ENCODE measurements around the gene KIAA1586. TPM values are rescaled to one million over a fixed set of nuclear protein-coding genes. Genes with fewer than 3 reads are reported as not detected.

Gene KIAA1586
- total and polyA plus RNA-seq, 9 of the 15 experiments (the other 6 are each of a cell fraction or from before 2014, with no cell fraction given), result 23.4 to 43.6 (median 29.5) TPM

DNA sequence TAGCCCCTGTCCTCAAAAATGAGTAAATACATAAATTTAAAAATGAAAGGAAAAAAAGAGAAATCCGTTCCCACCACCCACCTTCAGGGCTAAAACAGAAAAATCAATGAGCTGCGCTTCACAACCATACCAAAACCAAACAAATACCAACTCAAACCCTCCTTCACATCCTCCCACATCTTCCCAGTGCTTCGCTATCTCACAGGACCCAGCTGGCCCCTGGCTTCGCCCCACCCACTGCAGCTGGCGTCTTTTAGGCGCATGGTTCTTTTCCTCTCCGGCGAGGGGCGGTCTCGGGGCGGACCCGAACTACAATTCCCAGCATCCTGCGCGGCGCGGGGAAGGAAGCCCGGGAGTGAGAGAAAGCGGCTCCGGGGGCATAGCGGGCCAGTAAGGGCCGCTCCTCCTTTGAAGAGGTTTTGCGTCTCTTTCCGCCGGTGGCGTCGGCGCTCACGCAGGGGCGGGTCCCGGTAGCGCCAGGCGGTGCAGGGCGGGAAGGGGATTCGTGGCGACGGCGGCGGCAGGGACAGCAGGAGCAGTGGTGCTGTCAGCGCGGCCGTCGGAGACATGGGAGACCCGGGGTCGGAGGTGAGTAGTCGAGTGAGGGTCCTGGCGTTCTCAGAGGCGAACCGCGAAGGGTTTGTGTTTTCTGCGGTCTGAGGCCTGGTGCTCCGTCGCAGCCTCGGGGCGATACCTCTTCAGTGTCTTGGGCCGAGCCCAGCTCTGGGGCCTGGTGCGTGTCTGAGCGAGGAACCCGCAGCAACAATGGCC is 43.4 kb downstream of the KIAA1586 start, which contains the start of gene ZNF451:
ZNF451 (plus strand) TSS at position 502 of the 771 bp plus-strand sequence; CDS start at position 568, 66 bp downstream.
- peak within 1 kb of the TSS; percentile 69 for H3K4me2 ChIP-seq (ENCODE audit: insufficient read depth, low read length)
- under 1% methylated on average over 36 of the region's 58 CpGs for WGBS (ENCODE audit: insufficient coverage, low coverage, missing lambda C conversion rate)
- H2AFZ ChIP-seq (ENCODE audit: low read depth, low read length), result peak within 1 kb of the TSS; percentile 44
- DNase-seq (ENCODE audit: extremely low read depth in 1 of 4, low spot score in 3 of 4) (peak; percentile 92 to 99 (median 95)), FAIRE-seq (peak; percentile 94), ATAC-seq (peak; percentile 88)
- peaks cover 43% of the 10 kb centered on the region for H3K79me2 ChIP-seq (ENCODE audit: control insufficient read depth, insufficient read depth, low read length)
- H3K4me3 ChIP-seq, result peak within 1 kb of the TSS; percentile 52
- in situ Hi-C loops (cut with MboI) (no loop called here), intact Hi-C loops (cut with micrococcal nuclease) (loop anchor here (1.0 to 5.0 kb wide), 4 partner anchors 40 to 133 kb away; partner anchors contain the start of genes BAG2 and BEND6)
- no peaks in the 10 kb centered on the region for H3K9me3 ChIP-seq (replicated peaks; ENCODE audit: control insufficient read depth, insufficient read depth, low read depth, low read length)
- no peaks in the 10 kb centered on the region for H3K27me3 ChIP-seq (ENCODE audit: control insufficient read depth in 2 of 2, insufficient read depth in 2 of 2, low read length in 2 of 2)
- H3K9me1 ChIP-seq (ENCODE audit: control insufficient read depth, insufficient read depth, low read length), result no peaks in the 10 kb centered on the region
- peak within 1 kb of the TSS; percentile 85 for H3K27ac ChIP-seq (ENCODE audit: extremely low read depth, low read depth, low read length)
- CTCF ChIA-PET (ENCODE audit: low intra/inter-chr PET ratio), result no interaction called here
- H3K4me1 ChIP-seq (replicated peaks in 1 of 2; ENCODE audit: control insufficient read depth in 2 of 2, insufficient read depth in 2 of 2, low read length in 2 of 2), result peaks cover 9 to 25% of the 10 kb centered on the region in 2 experiments
- POLR2A ChIA-PET, result interaction anchor here (0.6 to 2.7 kb wide), 13 partner anchors 9 to 190 kb away, joined by 3 to 13 read pairs (median 4); no protein-coding TSS in a partner anchor
- BruUV-seq (replicated peaks), result no TSS peak
- H4K20me1 ChIP-seq (replicated peaks; ENCODE audit: control insufficient read depth, insufficient read depth, low read length), result peaks cover 2% of the 10 kb centered on the region; the same call in 1 of the 2 replicates
- peaks cover 34% of the 10 kb centered on the region for H3K36me3 ChIP-seq (ENCODE audit: control insufficient read depth, insufficient read depth, low read length)
- peak within 1 kb of the TSS; percentile 80 to 93; a peak in 3 of 4 replicates for H3K9ac ChIP-seq (ENCODE audit: insufficient read depth in 1 of 2, low read depth in 2 of 2, low read length in 2 of 2)
- TF ChIP-seq KAT2B (IDR thresholded peaks at IDR 0.05; ENCODE audit: low read depth, low read length), result no peak
- TF ChIP-seq, protein P1, sequence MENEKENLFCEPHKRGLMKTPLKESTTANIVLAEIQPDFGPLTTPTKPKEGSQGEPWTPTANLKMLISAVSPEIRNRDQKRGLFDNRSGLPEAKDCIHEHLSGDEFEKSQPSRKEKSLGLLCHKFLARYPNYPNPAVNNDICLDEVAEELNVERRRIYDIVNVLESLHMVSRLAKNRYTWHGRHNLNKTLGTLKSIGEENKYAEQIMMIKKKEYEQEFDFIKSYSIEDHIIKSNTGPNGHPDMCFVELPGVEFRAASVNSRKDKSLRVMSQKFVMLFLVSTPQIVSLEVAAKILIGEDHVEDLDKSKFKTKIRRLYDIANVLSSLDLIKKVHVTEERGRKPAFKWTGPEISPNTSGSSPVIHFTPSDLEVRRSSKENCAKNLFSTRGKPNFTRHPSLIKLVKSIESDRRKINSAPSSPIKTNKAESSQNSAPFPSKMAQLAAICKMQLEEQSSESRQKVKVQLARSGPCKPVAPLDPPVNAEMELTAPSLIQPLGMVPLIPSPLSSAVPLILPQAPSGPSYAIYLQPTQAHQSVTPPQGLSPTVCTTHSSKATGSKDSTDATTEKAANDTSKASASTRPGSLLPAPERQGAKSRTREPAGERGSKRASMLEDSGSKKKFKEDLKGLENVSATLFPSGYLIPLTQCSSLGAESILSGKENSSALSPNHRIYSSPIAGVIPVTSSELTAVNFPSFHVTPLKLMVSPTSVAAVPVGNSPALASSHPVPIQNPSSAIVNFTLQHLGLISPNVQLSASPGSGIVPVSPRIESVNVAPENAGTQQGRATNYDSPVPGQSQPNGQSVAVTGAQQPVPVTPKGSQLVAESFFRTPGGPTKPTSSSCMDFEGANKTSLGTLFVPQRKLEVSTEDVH (IDR thresholded peaks at IDR 0.05; ENCODE audit: low read depth, partially characterized antibody), result peak; percentile 68
- no peak for TF ChIP-seq ZNF347 (CRISPR knock-in tag; IDR thresholded peaks at IDR 0.05; ENCODE audit: low read depth)
- TF ChIP-seq PURB (CRISPR knock-in tag; IDR thresholded peaks at IDR 0.05; ENCODE audit: low read depth), result no peak
- TF ChIP-seq ZNF589 (CRISPR knock-in tag; IDR thresholded peaks at IDR 0.05; ENCODE audit: low read depth), result peak; percentile 75; the same call in 1 of the 2 replicates
- no peak for TF ChIP-seq ZNF699 (CRISPR knock-in tag; IDR thresholded peaks at IDR 0.05; ENCODE audit: insufficient replicate concordance)
- TF ChIP-seq ZZZ3 (IDR thresholded peaks at IDR 0.05), result no peak
- TF ChIP-seq, protein P2, sequence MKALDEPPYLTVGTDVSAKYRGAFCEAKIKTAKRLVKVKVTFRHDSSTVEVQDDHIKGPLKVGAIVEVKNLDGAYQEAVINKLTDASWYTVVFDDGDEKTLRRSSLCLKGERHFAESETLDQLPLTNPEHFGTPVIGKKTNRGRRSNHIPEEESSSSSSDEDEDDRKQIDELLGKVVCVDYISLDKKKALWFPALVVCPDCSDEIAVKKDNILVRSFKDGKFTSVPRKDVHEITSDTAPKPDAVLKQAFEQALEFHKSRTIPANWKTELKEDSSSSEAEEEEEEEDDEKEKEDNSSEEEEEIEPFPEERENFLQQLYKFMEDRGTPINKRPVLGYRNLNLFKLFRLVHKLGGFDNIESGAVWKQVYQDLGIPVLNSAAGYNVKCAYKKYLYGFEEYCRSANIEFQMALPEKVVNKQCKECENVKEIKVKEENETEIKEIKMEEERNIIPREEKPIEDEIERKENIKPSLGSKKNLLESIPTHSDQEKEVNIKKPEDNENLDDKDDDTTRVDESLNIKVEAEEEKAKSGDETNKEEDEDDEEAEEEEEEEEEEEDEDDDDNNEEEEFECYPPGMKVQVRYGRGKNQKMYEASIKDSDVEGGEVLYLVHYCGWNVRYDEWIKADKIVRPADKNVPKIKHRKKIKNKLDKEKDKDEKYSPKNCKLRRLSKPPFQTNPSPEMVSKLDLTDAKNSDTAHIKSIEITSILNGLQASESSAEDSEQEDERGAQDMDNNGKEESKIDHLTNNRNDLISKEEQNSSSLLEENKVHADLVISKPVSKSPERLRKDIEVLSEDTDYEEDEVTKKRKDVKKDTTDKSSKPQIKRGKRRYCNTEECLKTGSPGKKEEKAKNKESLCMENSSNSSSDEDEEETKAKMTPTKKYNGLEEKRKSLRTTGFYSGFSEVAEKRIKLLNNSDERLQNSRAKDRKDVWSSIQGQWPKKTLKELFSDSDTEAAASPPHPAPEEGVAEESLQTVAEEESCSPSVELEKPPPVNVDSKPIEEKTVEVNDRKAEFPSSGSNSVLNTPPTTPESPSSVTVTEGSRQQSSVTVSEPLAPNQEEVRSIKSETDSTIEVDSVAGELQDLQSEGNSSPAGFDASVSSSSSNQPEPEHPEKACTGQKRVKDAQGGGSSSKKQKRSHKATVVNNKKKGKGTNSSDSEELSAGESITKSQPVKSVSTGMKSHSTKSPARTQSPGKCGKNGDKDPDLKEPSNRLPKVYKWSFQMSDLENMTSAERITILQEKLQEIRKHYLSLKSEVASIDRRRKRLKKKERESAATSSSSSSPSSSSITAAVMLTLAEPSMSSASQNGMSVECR (CRISPR knock-in tag; IDR thresholded peaks at IDR 0.05), result peak; percentile 72
- peak; percentile 74; the same call in 1 of the 2 replicates for TF ChIP-seq ZNF24 (IDR thresholded peaks at IDR 0.05)
- no peak for TF ChIP-seq ZNF431 (CRISPR knock-in tag; IDR thresholded peaks at IDR 0.05)
- TF ChIP-seq FOXP1 (CRISPR knock-in tag; IDR thresholded peaks at IDR 0.05), result peak; percentile 66; the same call in 1 of the 2 replicates
- peak; percentile 69; the same call in 1 of the 2 replicates for TF ChIP-seq ELF4 (CRISPR knock-in tag; IDR thresholded peaks at IDR 0.05)
- TF ChIP-seq HMG20A (CRISPR knock-in tag; conservative IDR thresholded peaks at IDR 0.05), result no peak
- peak; percentile 82 for TF ChIP-seq FOXM1 (IDR thresholded peaks at IDR 0.05; ENCODE audit: low read depth)
- TF ChIP-seq FOXM1 (CRISPR knock-in tag; IDR thresholded peaks at IDR 0.05; ENCODE audit: low read depth), result no peak
